PC-9 (cell line): Measurements from ENCODE around the gene CFAP92. TPM values are rescaled to one million over a fixed set of nuclear protein-coding genes. Genes with fewer than 3 reads are reported as not detected.

Source experiments
- BruUV-seq: library from RNA; stranded (reverse); fragments of 400-500 nt; replicated peaks from 2 replicates; lab custom pipeline; 2021; lab: Mats Ljungman, UMichigan
- CTCF ChIA-PET: fragments of 300-600 bp; sonication (Branson Sonifier 250); formaldehyde crosslinking; loops from one replicate; lab custom pipeline; 2022; ENCODE audit warnings: antibody characterized with exemption; lab: Charles Lee
- POLR2A ChIA-PET: fragments of 300-600 bp; sonication (Branson Sonifier 250); formaldehyde crosslinking; loops from one replicate; lab custom pipeline; 2022; ENCODE audit warnings: antibody characterized with exemption; ENCODE audit not compliant: unreplicated experiment; lab: Charles Lee
- DNase-seq, 2 experiments: peaks; one replicate each; pipeline versions ENCODE4 v3.0.0 to v3.0.0-alpha.2; 2015 to 2022; ENCODE audit warnings: mixed read lengths in 1 of 2
- H2AFZ ChIP-seq: fragments of 200-600 bp; sonication (generic); 2 replicates; pipeline ENCODE4 v1.8.1; 2017; ENCODE audit warnings: antibody characterized with exemption
- H3F3A ChIP-seq: fragments of 200-600 bp; sonication (generic); 2 replicates; pipeline ENCODE4 v1.8.1; 2017; ENCODE audit warnings: antibody characterized with exemption, mild to moderate bottlenecking, low read depth; ENCODE audit not compliant: insufficient read depth
- H3K27ac ChIP-seq: fragments of 200-600 bp; sonication (generic); 2 replicates; pipeline ENCODE4 v1.6.1; 2016; ENCODE audit warnings: mixed run types
- H3K27me3 ChIP-seq: fragments of 200-600 bp; sonication (generic); 2 replicates; pipeline ENCODE4 v1.6.1; 2016; ENCODE audit warnings: low read depth, mixed run types; ENCODE audit not compliant: insufficient read depth
- H3K36me3 ChIP-seq: fragments of 200-600 bp; sonication (generic); 2 replicates; pipeline ENCODE4 v1.6.1; 2016; ENCODE audit warnings: low read depth, mixed run types
- H3K4me1 ChIP-seq: fragments of 200-600 bp; sonication (generic); replicated peaks from 2 replicates; pipeline ENCODE4 v1.6.1; 2016; ENCODE audit warnings: mixed run types; ENCODE audit not compliant: insufficient read depth
- H3K4me2 ChIP-seq: fragments of 200-600 bp; sonication (generic); 2 replicates; pipeline ENCODE4 v1.6.1; 2017; ENCODE audit warnings: mixed run types
- H3K4me3 ChIP-seq: fragments of 200-600 bp; sonication (generic); 2 replicates; pipeline ENCODE4 v1.6.1; 2016; ENCODE audit warnings: mixed run types
- H3K79me2 ChIP-seq: fragments of 200-600 bp; sonication (generic); 2 replicates; pipeline ENCODE4 v1.6.1; 2017; ENCODE audit warnings: low read depth, mixed run types
- H3K9me2 ChIP-seq: fragments of 200-600 bp; sonication (generic); 2 replicates; pipeline ENCODE4 v1.8.1; 2017; ENCODE audit warnings: mild to moderate bottlenecking; ENCODE audit not compliant: insufficient read depth
- H3K9me3 ChIP-seq: fragments of 200-600 bp; sonication (generic); 2 replicates; pipeline ENCODE4 v1.8.1; 2016; ENCODE audit warnings: low read depth; ENCODE audit not compliant: insufficient read depth
- H4K20me1 ChIP-seq: fragments of 200-600 bp; sonication (generic); 2 replicates; pipeline ENCODE4 v1.8.1; 2017; ENCODE audit not compliant: insufficient read depth
- EZH2 ChIP-seq: fragments of 200-600 bp; sonication (generic); IDR thresholded peaks from 2 replicates; pipeline ENCODE4 v1.8.0; 2017; ENCODE audit warnings: antibody characterized with exemption, low read depth
- intact Hi-C: fragments of 100-400 bp; cut with micrococcal nuclease; formaldehyde crosslinking; loops from one replicate; pipeline ENCODE4 v1.10.0; 2022; ENCODE audit not compliant: unreplicated experiment
- total RNA-seq: library from RNA; stranded (reverse); gene quantifications from 2 replicates; pipeline ENCODE4 v1.2.3, GENCODE V29; 2021
- TF ChIP-seq, protein P1 (sequence below): fragments of 200-600 bp; sonication (generic); conservative IDR thresholded peaks from 2 replicates; pipeline ENCODE4 v1.6.1; 2017; ENCODE audit warnings: mixed run types, antibody characterized with exemption, mild to moderate bottlenecking, moderate library complexity

CFAP92 gene
- total RNA-seq, 1 experiment from 2014 or later: 4.3 TPM

DNA sequence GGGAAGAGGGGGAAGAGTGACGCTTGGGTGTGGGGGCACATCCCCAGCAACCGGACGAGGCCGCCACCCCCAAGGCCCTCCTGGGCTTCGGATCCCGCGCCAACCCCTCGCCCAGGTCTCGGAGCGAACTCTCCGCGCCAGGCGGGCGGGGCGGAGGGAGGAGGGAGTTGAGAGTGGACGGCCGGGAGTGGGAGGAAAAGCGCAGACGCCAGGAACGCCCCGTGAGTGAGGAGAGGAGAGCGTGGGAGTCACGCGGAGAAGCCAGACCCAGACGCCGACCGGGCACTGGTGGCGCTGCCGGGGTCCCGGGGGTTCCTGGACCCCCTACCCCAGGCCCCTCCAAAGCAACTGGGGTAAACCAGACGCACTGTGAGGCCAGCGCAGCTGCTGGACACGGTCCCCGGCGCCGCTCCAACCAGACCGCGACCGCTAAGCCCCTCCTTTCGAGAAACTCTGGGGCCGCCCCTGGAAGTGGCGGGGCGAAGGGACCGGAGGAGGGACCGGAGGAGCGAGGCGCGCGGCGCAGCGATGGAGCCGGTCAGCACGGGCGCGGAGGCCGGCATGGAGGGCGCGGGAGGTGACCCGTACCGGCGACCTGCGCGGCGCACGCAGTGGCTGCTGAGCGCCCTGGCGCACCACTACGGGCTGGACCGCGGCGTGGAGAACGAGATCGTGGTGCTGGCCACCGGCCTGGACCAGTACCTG, 7.4 kb upstream of the CFAP92 start, which contains the start of gene EFCC1:
Gene EFCC1, plus strand, starts transcription at position 204 of the 705 bp plus-strand sequence. Its CDS starts 325 bp downstream, at position 529.
- no TSS peak for BruUV-seq
- ChIA-PET CTCF (no interaction called here), POLR2A (no interaction called here)
- H3K4me3 ChIP-seq: no peak within 1 kb of the TSS
- H3K27me3 ChIP-seq: peaks cover 20% of the 10 kb centered on the region; the same call in 1 of the 2 replicates
- no peak for TF ChIP-seq EZH2
- TF ChIP-seq, protein P1, sequence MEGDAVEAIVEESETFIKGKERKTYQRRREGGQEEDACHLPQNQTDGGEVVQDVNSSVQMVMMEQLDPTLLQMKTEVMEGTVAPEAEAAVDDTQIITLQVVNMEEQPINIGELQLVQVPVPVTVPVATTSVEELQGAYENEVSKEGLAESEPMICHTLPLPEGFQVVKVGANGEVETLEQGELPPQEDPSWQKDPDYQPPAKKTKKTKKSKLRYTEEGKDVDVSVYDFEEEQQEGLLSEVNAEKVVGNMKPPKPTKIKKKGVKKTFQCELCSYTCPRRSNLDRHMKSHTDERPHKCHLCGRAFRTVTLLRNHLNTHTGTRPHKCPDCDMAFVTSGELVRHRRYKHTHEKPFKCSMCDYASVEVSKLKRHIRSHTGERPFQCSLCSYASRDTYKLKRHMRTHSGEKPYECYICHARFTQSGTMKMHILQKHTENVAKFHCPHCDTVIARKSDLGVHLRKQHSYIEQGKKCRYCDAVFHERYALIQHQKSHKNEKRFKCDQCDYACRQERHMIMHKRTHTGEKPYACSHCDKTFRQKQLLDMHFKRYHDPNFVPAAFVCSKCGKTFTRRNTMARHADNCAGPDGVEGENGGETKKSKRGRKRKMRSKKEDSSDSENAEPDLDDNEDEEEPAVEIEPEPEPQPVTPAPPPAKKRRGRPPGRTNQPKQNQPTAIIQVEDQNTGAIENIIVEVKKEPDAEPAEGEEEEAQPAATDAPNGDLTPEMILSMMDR: no peak
- no peaks in the 10 kb centered on the region; the same call in 1 of the 2 replicates for H4K20me1 ChIP-seq
- no peak within 1 kb of the TSS for H2AFZ ChIP-seq
- no peak within 1 kb of the TSS for H3K4me2 ChIP-seq
- no peaks in the 10 kb centered on the region for H3K79me2 ChIP-seq
- H3K4me1 ChIP-seq: no peaks in the 10 kb centered on the region
- intact Hi-C loops: no loop called here
- H3K27ac ChIP-seq: no peak within 1 kb of the TSS
- no peaks in the 10 kb centered on the region for H3K9me3 ChIP-seq
- no peaks in the 10 kb centered on the region for H3F3A ChIP-seq
- H3K36me3 ChIP-seq: no peaks in the 10 kb centered on the region
- H3K9me2 ChIP-seq: no peaks in the 10 kb centered on the region
- DNase-seq: no peak

DNA sequence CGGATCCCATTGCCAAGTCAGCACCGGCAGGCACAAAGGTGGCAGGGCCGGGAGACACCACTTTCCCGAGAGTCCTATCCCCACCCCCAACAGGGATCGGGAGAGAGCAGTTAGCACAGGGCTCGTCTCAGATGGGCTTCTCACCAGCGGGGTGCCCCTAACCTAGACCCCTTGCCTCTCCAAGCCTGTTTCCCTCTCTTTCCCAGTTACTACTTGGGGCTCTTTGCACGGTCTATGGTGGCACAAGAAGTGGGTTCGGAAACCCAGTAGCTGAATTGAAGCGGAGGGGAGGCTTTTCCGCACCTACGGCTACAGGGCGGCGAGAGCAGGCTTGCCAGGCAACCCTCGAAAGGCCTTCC, 6.8 kb upstream of the CFAP92 start:
- DNase-seq: no peak
- H3K4me2 ChIP-seq: no peak overlapping the region
- no peaks in the 10 kb centered on the region for H3K79me2 ChIP-seq
- H3K27ac ChIP-seq: no peak overlapping the region
- no peaks in the 10 kb centered on the region for H3K9me2 ChIP-seq
- H3K4me3 ChIP-seq: no peak overlapping the region
- H3K27me3 ChIP-seq: peaks cover 24% of the 10 kb centered on the region; the same call in 1 of the 2 replicates
- H3K4me1 ChIP-seq: no peaks in the 10 kb centered on the region
- no peaks in the 10 kb centered on the region for H3K9me3 ChIP-seq
- POLR2A ChIA-PET: no interaction called here
- CTCF ChIA-PET: no interaction called here
- no TSS peak for BruUV-seq
- no peaks in the 10 kb centered on the region for H3K36me3 ChIP-seq
- no peaks in the 10 kb centered on the region for H3F3A ChIP-seq
- TF ChIP-seq, protein P1: no peak
- no peak for TF ChIP-seq EZH2
- H2AFZ ChIP-seq: no peak overlapping the region
- no peaks in the 10 kb centered on the region; the same call in 1 of the 2 replicates for H4K20me1 ChIP-seq
- intact Hi-C loops: no loop called here

DNA sequence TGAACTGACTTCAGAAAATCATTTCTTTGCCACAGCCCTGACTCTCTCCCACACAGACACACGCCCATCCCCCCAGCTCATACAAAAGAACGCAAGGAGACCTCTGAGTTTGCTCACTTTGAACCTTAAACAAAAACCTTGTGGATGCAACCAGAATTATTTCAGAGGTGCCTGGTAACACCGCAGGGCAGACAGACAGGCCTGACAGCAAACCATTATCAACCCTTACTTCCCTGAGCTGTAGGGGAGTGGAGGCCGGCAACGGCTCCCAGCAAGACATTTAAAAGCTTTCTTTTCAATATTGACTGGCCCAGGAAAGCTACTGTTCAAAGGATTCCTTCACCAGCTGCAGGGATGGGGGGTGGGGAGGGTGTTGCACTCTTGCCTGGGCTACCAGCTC, 5.2 kb upstream of the CFAP92 start:
- ChIA-PET CTCF (interaction anchor here (1.2 kb wide), 1 partner anchor 18 kb away, joined by 3 read pairs; no protein-coding TSS in a partner anchor), POLR2A (no interaction called here)
- no TSS peak for BruUV-seq
- Histone ChIP-seq H3K9me2 (no peaks in the 10 kb centered on the region), H4K20me1 (no peaks in the 10 kb centered on the region; the same call in 1 of the 2 replicates), H3K4me3 (no peak overlapping the region), H2AFZ (no peak overlapping the region), H3F3A (no peaks in the 10 kb centered on the region), H3K4me2 (no peak overlapping the region), H3K4me1 (0 out of 2 replicates have a peak, but pooled peaks cover 3% of the 10 kb centered on the region), H3K9me3 (no peaks in the 10 kb centered on the region), H3K27me3 (peaks cover 25% of the 10 kb centered on the region; the same call in 1 of the 2 replicates), H3K36me3 (no peaks in the 10 kb centered on the region), H3K79me2 (no peaks in the 10 kb centered on the region), H3K27ac (no peak overlapping the region)
- TF ChIP-seq, protein P1: no peak
- no peak for TF ChIP-seq EZH2
- intact Hi-C loops: no loop called here
- no peak for DNase-seq
